Activated T-cell treated with anti-CD3 and anti-CD28 coated beads, Interleukin-2, amount 50 U/mL, for 24 hours (primary cell): ENCODE data around the gene TCF20.

Experiments used
- DNase-seq: peaks from one replicate; pipeline ENCODE4 v3.0.0-alpha.2; 2020
- H3K27ac Mint-ChIP-seq: 2 replicates; pipeline ENCODE4 v1.8.0; 2020; ENCODE audit warnings: mild to moderate bottlenecking, mixed read lengths
- H3K27me3 Mint-ChIP-seq: 2 replicates; pipeline ENCODE4 v1.8.0; 2020; ENCODE audit warnings: mixed read lengths
- H3K36me3 Mint-ChIP-seq: 2 replicates; pipeline ENCODE4 v1.8.0; 2020; ENCODE audit warnings: low read depth, mixed read lengths
- H3K4me1 Mint-ChIP-seq: 2 replicates; pipeline ENCODE4 v1.8.0; 2020; ENCODE audit warnings: low read depth, mixed read lengths
- H3K4me3 Mint-ChIP-seq: 2 replicates; pipeline ENCODE4 v1.8.0; 2020; ENCODE audit warnings: mild to moderate bottlenecking, moderate library complexity, mixed read lengths
- H3K9me3 Mint-ChIP-seq: 2 replicates; pipeline ENCODE4 v1.8.0; 2020; ENCODE audit warnings: mixed read lengths

TCF20 gene

DNA sequence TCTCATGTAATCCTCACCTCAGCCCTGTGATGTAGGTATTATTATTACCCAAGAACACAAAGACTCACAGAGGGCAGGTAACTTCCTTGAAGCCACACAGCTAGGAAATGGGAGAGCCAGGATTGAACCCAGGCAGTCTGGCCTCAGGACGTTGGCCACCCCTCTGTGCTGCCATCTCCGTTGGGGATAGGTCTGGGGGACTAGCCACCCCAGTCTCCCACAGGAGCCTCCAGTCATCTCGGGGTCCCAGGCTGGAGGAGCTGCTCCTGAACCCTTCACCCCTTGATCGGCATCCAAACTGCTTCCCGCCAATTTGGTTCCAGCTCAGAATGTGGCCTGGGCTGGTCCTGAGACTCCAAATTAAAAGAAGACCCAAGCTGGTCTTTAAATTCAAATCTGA lies 10.4 kb upstream of the TCF20 start:
- DNase-seq, result no peak
- no peak overlapping the region for H3K27ac Mint-ChIP-seq
- H3K27me3 Mint-ChIP-seq, result peaks cover 6% of the 10 kb centered on the region

DNA sequence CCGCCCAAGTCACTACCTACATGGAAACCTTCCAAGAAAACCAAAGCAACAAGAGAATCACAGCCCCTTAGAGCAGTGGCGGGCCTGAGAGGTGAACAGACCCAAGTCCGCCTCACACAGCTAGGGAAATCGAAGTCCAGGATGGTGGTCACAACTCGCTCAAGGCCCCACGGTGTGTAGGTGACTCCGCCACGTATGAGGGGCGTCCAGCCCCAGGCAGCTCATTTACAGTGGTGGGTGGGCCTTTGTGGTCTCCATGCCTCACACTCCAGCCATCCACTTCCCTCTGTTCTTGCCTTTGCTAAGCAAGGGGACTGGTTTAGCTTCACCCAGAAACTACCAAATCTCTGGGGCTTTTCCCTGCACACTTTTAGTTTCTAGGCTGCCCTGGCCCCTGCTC lies 9.7 kb upstream of the TCF20 start:
- Mint-ChIP-seq H3K27me3 (peaks cover 6% of the 10 kb centered on the region), H3K27ac (no peak overlapping the region), H3K36me3 (peaks cover 8% of the 10 kb centered on the region), H3K4me1 (peaks cover 15% of the 10 kb centered on the region), H3K4me3 (no peak overlapping the region), H3K9me3 (no peaks in the 10 kb centered on the region)
- DNase-seq, result no peak

More for the DNA sequence above, 10.4 kb upstream of the TCF20 start:
- Mint-ChIP-seq H3K4me3 (no peak overlapping the region), H3K4me1 (peaks cover 20% of the 10 kb centered on the region), H3K36me3 (peaks cover 5% of the 10 kb centered on the region), H3K9me3 (no peaks in the 10 kb centered on the region)

DNA sequence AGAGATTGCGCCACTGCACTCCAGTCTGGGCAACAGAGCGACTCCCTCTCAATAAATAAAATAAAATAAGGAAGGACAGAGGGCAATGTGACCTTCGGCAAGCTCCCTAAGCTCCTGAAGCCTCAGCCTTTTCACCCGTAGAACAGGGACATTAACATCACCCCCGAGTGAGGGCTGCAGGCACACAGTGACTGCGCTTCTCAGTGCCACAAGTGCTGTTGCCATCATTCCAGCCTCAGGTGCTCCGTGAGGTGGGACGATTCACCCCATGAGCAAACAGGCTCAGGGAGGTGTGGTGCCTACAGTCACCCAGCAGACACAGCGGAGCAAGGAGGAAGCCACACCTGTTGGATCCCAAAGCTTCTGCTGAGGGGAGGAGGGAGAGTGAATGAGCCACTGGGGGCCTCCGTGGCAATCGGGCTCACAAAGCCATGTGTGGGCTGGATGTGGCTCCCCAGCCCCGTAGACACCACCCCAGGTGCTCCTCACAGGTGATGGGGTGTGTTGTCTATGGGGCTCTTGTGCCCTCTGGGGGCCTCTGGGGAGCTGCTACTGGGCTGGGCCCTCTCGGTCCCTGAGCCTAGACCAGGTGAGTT lies 9.1 kb upstream of the TCF20 start:
- Mint-ChIP-seq H3K27me3 (peaks cover 6% of the 10 kb centered on the region), H3K36me3 (peaks cover 14% of the 10 kb centered on the region), H3K9me3 (no peaks in the 10 kb centered on the region), H3K4me3 (no peak overlapping the region), H3K4me1 (peaks cover 13% of the 10 kb centered on the region), H3K27ac (no peak overlapping the region)
- no peak for DNase-seq

DNA sequence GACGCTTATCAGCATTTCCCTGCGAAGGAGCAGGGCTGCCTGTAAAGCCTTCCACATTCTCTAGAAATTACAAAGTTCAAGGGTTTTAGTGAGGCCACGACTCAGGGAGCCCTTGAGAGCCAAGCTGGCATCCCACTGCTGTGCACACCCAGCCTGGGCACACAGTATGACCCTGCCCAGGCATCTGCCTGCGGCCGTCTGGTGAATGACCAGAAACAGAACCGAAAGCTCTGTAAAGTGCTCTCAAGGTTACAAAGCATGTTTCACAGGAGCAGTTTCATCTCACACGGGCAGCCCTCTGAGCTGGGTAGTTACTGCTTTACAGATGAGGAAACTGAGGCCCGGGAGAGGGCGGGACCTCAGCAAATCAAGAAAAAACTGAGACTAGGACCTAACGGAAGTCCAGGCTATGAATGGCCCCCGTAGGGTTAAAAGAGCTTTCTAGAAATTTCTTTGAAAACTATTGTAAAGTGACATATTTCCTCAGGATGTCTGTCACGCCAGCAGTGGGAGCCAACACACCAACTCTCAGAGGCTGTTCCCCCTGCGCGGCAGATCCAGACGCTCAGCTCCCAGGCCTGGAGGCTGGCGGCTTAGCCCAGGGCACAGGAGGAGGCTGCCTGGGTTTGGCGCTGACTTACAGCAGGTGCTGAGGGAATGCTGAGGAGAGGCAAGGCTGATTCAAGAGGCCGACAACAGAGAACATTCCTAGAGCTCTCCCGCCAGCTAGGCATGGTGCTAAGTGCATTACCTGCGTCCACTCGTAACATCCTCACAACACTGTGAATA lies 7.7 kb upstream of the TCF20 start:
- H3K4me3 Mint-ChIP-seq, result no peak overlapping the region
- peaks cover 4% of the 10 kb centered on the region for H3K27me3 Mint-ChIP-seq
- H3K9me3 Mint-ChIP-seq, result no peaks in the 10 kb centered on the region
- H3K27ac Mint-ChIP-seq, result no peak overlapping the region
- peak; percentile 24 for DNase-seq
- peaks cover 16% of the 10 kb centered on the region for H3K36me3 Mint-ChIP-seq
- peaks cover 6% of the 10 kb centered on the region for H3K4me1 Mint-ChIP-seq

DNA sequence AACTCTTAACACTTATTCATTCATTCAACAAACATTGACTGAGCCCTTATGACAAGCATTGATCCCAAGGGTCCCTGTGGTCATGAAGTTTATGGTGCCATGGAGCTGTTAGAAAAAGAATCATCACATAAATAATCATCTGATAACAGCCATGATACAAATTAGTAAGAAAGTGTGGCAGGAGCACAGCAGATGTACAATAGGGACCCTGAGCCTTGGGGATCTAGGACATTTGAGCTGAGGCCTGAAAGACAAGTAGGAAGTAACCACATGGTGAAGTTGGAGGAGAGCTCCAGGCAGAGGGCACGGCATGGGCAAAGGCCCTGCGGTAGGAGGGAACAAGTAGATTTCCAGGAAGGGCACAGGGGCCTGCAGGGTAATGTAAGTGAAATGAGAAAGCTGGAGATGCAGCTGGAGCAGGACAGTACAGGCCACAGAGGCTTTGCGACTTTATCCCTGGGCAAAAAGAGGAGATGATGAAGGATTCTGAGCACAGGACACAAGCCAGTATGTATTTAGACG lies 6.8 kb upstream of the TCF20 start:
- Mint-ChIP-seq H3K27ac (no peak overlapping the region), H3K27me3 (no peaks in the 10 kb centered on the region), H3K4me1 (peaks cover 2% of the 10 kb centered on the region), H3K9me3 (no peaks in the 10 kb centered on the region), H3K4me3 (no peak overlapping the region), H3K36me3 (peaks cover 16% of the 10 kb centered on the region)
- DNase-seq, result no peak

DNA sequence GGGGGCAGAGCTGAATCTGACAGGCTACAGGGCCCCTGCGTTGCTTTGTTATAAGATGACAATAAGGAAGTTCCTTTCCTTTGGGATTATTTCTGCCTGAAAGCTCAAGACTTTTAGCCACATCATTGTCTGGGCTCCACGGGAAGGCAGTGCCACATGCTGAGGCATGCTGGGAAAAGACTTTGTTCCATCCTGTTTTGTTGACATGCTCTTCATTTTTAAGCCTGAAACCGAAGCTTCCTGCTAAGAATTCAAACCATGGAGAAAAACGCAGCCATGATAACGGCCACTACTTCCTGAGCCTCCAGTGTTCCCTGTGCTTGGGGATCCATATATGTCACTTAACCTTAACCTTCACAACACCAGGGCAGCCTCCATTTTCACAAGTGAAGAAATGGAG lies 5.5 kb upstream of the TCF20 start:
- peaks cover 16% of the 10 kb centered on the region for H3K36me3 Mint-ChIP-seq
- H3K4me1 Mint-ChIP-seq, result peaks cover 5% of the 10 kb centered on the region
- H3K27me3 Mint-ChIP-seq, result no peaks in the 10 kb centered on the region
- no peak overlapping the region for H3K4me3 Mint-ChIP-seq
- H3K9me3 Mint-ChIP-seq, result no peaks in the 10 kb centered on the region
- no peak overlapping the region for H3K27ac Mint-ChIP-seq
- DNase-seq, result no peak

DNA sequence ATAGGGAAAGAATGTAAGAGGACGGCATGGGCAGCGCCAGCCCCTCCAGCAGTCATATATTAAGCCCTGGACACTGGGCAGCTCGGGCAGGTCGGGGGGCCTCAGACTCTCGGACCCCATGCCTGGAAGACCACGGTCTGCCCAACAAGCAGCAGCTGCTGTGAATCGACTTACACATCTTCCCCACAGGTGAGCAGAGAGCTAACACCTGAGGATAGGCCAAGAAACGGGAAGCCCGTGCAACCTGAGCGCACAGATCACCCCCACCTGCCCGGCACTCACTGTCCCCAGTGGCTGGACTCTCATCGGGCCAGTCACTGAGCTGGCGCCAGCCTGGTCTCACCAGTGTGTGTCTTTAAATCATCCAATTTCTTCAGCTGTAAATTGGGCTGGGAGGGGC lies 4.7 kb upstream of the TCF20 start:
- H3K4me1 Mint-ChIP-seq, result peaks cover 5% of the 10 kb centered on the region
- DNase-seq, result no peak
- no peaks in the 10 kb centered on the region for H3K9me3 Mint-ChIP-seq
- H3K27me3 Mint-ChIP-seq, result no peaks in the 10 kb centered on the region
- H3K27ac Mint-ChIP-seq, result no peak overlapping the region
- H3K4me3 Mint-ChIP-seq, result no peak overlapping the region
- H3K36me3 Mint-ChIP-seq, result peaks cover 16% of the 10 kb centered on the region

DNA sequence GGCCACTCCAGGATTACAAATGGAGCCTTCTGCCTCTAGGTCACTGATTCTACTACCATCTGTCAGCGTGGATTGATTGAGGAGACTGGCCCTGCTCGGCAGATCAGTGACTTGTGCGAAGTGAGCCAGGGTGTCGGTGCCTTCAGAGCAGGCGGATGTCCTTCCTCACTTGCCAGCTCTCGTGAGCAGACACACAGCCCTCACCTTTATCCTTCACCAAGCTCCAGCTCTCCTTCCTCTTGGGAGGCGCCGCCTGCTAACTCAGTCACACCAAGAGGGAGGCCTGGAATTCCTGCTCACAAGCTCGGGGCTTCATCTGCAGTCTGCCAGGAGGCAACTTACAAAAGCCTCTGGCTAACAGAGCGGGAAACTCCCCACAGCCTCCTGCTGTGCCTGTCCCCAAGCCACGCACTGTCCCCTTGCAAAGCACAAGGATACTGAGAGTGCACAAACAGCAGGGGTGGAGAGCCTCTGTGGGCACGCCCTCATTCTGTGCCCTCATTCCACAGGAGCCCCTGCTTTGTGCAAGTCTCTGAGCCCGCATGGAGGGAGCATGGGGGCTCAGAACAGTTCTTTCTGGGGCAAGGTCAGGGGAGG lies 3.5 kb upstream of the TCF20 start:
- no peaks in the 10 kb centered on the region for H3K9me3 Mint-ChIP-seq
- no peak overlapping the region for H3K27ac Mint-ChIP-seq
- H3K36me3 Mint-ChIP-seq, result peaks cover 22% of the 10 kb centered on the region
- H3K4me1 Mint-ChIP-seq, result peaks cover 9% of the 10 kb centered on the region
- DNase-seq, result no peak
- no peak overlapping the region for H3K4me3 Mint-ChIP-seq
- H3K27me3 Mint-ChIP-seq, result no peaks in the 10 kb centered on the region

DNA sequence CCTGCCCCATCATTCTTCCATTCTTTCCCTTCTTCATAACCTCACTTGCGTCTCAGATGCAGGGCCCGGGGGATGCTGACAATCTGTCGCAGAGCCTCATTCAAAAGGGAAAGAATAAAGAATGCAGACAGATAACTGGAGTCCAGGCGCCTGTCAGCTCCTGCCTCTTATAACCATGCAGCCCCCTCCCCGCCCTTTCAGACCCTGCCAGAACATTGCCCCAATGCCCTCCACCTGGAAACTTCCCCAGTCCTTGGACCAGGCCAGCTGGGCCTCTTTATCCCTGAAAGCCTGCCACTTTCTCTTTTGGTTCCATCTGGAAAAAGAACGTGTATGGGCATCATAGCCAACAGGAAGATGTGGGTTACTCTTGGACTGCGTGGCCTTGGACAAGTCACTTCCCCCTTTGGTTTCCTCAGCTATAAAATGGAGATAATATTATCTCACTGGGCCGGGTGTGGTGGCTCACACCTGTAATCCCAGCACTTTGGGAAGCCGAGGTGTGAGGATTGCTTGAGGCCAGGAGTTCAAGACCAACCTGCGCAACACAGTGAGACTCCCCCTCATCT lies 2.1 kb upstream of the TCF20 start:
- no peak for DNase-seq
- H3K27ac Mint-ChIP-seq, result no peak overlapping the region
- no peaks in the 10 kb centered on the region for H3K27me3 Mint-ChIP-seq
- H3K4me3 Mint-ChIP-seq, result no peak overlapping the region
- H3K36me3 Mint-ChIP-seq, result peaks cover 35% of the 10 kb centered on the region
- H3K4me1 Mint-ChIP-seq, result peaks cover 23% of the 10 kb centered on the region
- H3K9me3 Mint-ChIP-seq, result no peaks in the 10 kb centered on the region

DNA sequence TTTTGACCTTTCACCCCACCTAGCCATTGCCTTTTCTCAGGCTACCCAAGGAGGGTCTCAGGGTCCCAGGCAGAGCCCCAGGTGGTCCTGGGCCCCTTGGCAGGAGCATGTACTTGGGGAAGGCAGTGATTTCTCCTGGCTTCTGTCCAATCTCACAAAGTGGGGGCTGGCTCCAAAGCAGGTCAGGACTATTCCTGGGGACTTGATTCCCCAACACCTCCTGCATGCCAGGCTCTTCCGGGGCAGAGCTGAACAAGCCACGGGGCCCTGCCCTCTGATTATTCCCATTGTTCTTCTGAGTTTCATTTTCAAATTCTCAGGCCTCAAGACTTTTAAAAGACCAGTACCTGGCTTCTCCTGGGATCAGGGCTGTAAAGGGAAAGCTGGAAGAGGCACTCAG lies 1.5 kb upstream of the TCF20 start:
- DNase-seq, result no peak
- Mint-ChIP-seq H3K4me3 (peak overlapping the region; percentile 56), H3K27ac (no peak overlapping the region), H3K9me3 (no peaks in the 10 kb centered on the region), H3K27me3 (no peaks in the 10 kb centered on the region), H3K4me1 (peaks cover 27% of the 10 kb centered on the region), H3K36me3 (peaks cover 36% of the 10 kb centered on the region)

DNA sequence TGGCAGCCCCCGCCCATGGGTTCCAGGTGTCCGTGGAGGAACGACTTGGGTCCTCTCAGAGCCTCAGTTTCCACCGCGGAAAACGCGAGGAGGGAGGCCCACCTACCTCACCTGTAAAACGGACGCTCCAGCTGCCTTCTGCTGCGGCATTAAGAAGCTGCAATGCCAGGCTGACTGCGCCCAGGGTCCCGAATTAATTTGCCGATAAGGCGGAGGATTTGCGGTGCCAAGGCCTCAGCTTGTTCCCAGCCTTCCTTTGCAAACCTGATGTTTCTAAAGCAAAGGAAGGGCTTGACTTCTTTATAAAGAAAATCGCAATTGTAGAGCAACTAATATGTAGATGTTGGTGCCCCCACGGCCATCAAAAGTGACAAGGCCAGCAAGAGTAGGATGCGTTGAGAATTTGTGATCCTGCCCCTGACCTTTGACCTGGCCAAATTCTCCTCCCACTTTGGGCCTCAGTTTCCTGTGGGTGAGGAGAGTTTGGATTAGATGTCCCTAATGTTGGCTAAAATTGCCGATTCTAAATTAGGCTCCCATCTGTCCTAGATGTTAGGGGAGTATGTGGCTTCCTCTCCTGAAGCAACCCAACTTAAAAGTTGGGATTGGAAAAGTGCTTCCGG lies 849 bp upstream of the TCF20 start:
- Mint-ChIP-seq H3K4me3 (peak overlapping the region; percentile 56), H3K27me3 (no peaks in the 10 kb centered on the region), H3K27ac (peak overlapping the region; percentile 50), H3K9me3 (no peaks in the 10 kb centered on the region), H3K36me3 (peaks cover 38% of the 10 kb centered on the region), H3K4me1 (peaks cover 32% of the 10 kb centered on the region)
- no peak for DNase-seq

DNA sequence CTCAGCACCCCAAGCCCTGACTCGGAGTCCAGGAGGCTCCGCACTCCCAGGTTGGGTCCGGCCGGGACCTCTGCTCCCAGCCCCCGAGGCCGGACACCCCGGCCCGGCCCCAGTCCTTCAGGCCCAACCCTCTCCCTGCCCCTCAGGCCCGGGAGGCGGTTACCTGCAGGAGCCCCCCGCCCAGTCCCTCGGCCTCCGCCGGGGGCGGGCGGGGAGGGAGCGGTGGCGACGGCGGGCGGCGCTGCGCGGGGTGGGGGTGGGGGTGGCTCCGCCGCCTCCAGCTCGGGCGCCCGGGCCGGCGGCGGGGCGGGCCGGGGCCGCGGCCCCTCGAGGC lies 310 bp downstream of the TCF20 start:
- no peaks in the 10 kb centered on the region for H3K9me3 Mint-ChIP-seq
- H3K4me1 Mint-ChIP-seq, result peaks cover 42% of the 10 kb centered on the region
- H3K27me3 Mint-ChIP-seq, result no peaks in the 10 kb centered on the region
- DNase-seq, result peak; percentile 79
- peak overlapping the region; percentile 90 for H3K27ac Mint-ChIP-seq
- peaks cover 40% of the 10 kb centered on the region for H3K36me3 Mint-ChIP-seq
- peak overlapping the region; percentile 91 for H3K4me3 Mint-ChIP-seq

DNA sequence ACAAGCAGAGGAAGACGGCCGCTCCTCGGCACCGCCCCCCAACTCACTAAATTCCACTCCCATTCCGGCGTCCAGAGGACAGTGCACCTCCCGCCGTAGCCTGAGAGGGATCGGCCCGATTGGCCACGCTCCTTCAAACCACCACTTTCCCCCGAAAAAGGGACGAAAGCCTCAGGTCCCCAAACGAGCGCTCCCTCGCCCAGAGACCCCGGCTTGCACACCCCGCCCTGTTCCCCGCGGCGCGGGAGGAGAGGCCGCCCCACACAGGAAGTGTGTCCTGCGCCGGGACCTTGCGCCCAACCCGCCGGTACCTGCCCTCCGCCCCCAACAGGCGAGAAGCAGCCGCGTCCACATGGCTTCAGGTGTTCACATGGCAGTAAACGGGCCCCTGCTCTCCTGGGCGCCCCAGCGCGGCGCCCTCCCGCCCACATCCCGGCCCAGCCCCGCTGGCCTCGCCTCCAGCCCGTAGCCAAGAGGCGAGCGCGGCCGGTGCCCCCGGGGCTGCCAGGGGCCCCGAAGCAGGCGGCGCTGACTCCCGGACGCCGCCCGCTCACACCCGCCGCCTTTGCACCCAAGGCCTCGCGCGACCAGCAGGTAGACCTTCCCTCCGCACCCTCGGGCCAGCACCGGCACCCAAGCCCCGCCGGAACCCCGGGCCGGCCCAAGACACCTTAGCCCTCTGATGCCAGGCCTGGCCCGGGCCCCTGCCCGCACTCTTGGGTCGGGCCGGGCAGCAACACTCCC lies 849 bp downstream of the TCF20 start:
- Mint-ChIP-seq H3K36me3 (peaks cover 35% of the 10 kb centered on the region), H3K27me3 (no peaks in the 10 kb centered on the region), H3K27ac (peak overlapping the region; percentile 90), H3K4me1 (peaks cover 47% of the 10 kb centered on the region), H3K9me3 (no peaks in the 10 kb centered on the region), H3K4me3 (peak overlapping the region; percentile 91)
- peak; percentile 82 for DNase-seq

DNA sequence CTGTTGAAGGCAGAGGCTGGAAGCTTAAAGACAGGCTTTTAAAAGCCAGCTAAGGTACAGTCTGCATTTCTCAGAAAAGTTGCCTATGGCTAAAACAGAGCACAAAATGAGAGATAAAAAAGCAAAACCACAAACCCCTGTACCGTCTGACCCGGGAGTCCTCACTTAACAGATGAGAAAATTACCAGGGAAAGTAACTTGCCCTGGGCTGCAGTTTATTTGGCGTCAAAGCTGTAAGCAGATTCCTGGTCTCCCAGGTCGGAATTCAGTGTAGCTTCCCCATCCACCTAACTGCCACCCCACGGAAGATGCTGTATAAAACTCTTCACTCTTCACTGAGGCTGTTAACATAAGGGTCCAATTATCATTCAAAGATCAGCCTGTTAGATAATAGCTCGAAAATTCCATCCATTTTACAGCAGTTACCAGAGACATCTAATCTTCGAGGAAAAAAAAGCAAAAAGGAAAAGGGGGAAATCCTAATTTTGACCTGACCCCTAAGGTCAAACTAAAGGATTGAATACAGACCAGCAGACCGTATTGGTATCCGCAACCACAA lies 1.5 kb downstream of the TCF20 start:
- no peaks in the 10 kb centered on the region for H3K9me3 Mint-ChIP-seq
- peak overlapping the region; percentile 91 for H3K4me3 Mint-ChIP-seq
- no peaks in the 10 kb centered on the region for H3K27me3 Mint-ChIP-seq
- H3K27ac Mint-ChIP-seq, result peak overlapping the region; percentile 89
- peaks cover 35% of the 10 kb centered on the region for H3K36me3 Mint-ChIP-seq
- no peak for DNase-seq
- H3K4me1 Mint-ChIP-seq, result peaks cover 53% of the 10 kb centered on the region
